OCI-LY7 (cell line): ENCODE results near the gene ANKRD63. TPM values are rescaled to one million over a fixed set of nuclear protein-coding genes. Genes with fewer than 3 reads are reported as not detected.

Experiments used
- BruUV-seq: library from RNA; stranded (reverse); fragments of 400-500 nt; replicated peaks from 2 replicates; lab custom pipeline; 2021; lab: Mats Ljungman, UMichigan
- CTCF ChIA-PET: fragments of 300-600 bp; sonication (Branson Sonifier 250); formaldehyde crosslinking; loops from one replicate; lab custom pipeline; 2022; ENCODE audit warnings: antibody characterized with exemption; ENCODE audit not compliant: unreplicated experiment; lab: Charles Lee
- POLR2A ChIA-PET: fragments of 300-600 bp; sonication (Branson Sonifier 250); formaldehyde crosslinking; loops from one replicate; lab custom pipeline; 2022; ENCODE audit warnings: antibody characterized with exemption; lab: Charles Lee
- DNase-seq: peaks from one replicate; pipeline ENCODE4 v3.0.0-alpha.2; 2015; ENCODE audit warnings: low spot score
- H2AFZ ChIP-seq: fragments of 200-600 bp; sonication (generic), shearing (Covaris generic); 2 replicates; pipeline ENCODE4 v1.6.1; 2014; ENCODE audit warnings: mild to moderate bottlenecking, antibody characterized with exemption, low read length, moderate library complexity
- H3K27ac ChIP-seq: fragments of 200-600 bp; sonication (generic); 2 replicates; pipeline ENCODE4 v1.5.1; 2014; ENCODE audit warnings: mixed run types, low read depth, mild to moderate bottlenecking, moderate library complexity, low read length, inconsistent platforms; ENCODE audit not compliant: poor library complexity, severe bottlenecking
- H3K36me3 ChIP-seq: fragments of 200-600 bp; sonication (generic); 2 replicates; pipeline ENCODE4 v1.6.1; 2014; ENCODE audit warnings: mild to moderate bottlenecking, antibody characterized with exemption, low read length, moderate library complexity, mixed read lengths; ENCODE audit not compliant: insufficient read depth
- H3K4me1 ChIP-seq: fragments of 200-600 bp; sonication (generic); 2 replicates; pipeline ENCODE4 v1.5.1; 2014; ENCODE audit warnings: mild to moderate bottlenecking, low read length; ENCODE audit not compliant: insufficient read depth, poor library complexity, severe bottlenecking
- H3K4me2 ChIP-seq: fragments of 200-600 bp; sonication (generic); 2 replicates; pipeline ENCODE4 v1.6.1; 2014; ENCODE audit warnings: mild to moderate bottlenecking, low read length
- H3K4me3 ChIP-seq: fragments of 200-600 bp; sonication (generic); 2 replicates; pipeline ENCODE4 v1.5.1; 2014; ENCODE audit warnings: mild to moderate bottlenecking, low read depth, low read length; ENCODE audit not compliant: poor library complexity, severe bottlenecking
- H3K79me2 ChIP-seq: fragments of 200-600 bp; sonication (generic); 2 replicates; pipeline ENCODE4 v1.6.1; 2016; ENCODE audit warnings: low read depth, mild to moderate bottlenecking, low read length, moderate library complexity, mixed read lengths; ENCODE audit not compliant: insufficient read depth
- H3K9me2 ChIP-seq: fragments of 200-600 bp; sonication (generic); 2 replicates; pipeline ENCODE4 v1.6.1; 2016; ENCODE audit warnings: mild to moderate bottlenecking, low read length, mixed read lengths; ENCODE audit not compliant: insufficient read depth
- H3K9me3 ChIP-seq: fragments of 200-600 bp; sonication (generic); 2 replicates; pipeline ENCODE4 v1.6.1; 2014; ENCODE audit warnings: mild to moderate bottlenecking, mixed run types, low read length, mixed read lengths
- H4K20me1 ChIP-seq: fragments of 200-600 bp; sonication (generic); 2 replicates; pipeline ENCODE4 v1.6.1; 2014; ENCODE audit warnings: mild to moderate bottlenecking, antibody characterized with exemption, low read length, moderate library complexity, mixed read lengths; ENCODE audit not compliant: insufficient read depth
- CTCF ChIP-seq: fragments of 200-600 bp; sonication (generic); conservative IDR thresholded peaks from 2 replicates; pipeline ENCODE4 v1.5.1; 2014; ENCODE audit warnings: mild to moderate bottlenecking, antibody characterized with exemption, low read length, moderate library complexity, mixed read lengths
- EZH2phosphoT487 ChIP-seq: fragments of 200-600 bp; sonication (generic); IDR thresholded peaks from 2 replicates; pipeline ENCODE4 v1.6.1; 2018; ENCODE audit warnings: low read depth, borderline replicate concordance, mild to moderate bottlenecking, mixed run types, antibody characterized with exemption, low read length, moderate library complexity, mixed read lengths
- intact Hi-C: fragments of 100-400 bp; cut with micrococcal nuclease; formaldehyde crosslinking; loops from one replicate; pipeline ENCODE4 v1.10.0; 2022; ENCODE audit not compliant: unreplicated experiment
- total RNA-seq, 2 experiments: library from RNA; depleted of rRNA in 1 of 2; stranded (reverse); fragments of >200 nt in 1 of 2; shearing (Covaris generic) in 1 of 2; gene quantifications; 2 replicates each; pipeline ENCODE4 v1.2.3, GENCODE V29; 2014 to 2022

Gene ANKRD63
- total RNA-seq, 2 experiments from 2014 or later = not detected

DNA sequence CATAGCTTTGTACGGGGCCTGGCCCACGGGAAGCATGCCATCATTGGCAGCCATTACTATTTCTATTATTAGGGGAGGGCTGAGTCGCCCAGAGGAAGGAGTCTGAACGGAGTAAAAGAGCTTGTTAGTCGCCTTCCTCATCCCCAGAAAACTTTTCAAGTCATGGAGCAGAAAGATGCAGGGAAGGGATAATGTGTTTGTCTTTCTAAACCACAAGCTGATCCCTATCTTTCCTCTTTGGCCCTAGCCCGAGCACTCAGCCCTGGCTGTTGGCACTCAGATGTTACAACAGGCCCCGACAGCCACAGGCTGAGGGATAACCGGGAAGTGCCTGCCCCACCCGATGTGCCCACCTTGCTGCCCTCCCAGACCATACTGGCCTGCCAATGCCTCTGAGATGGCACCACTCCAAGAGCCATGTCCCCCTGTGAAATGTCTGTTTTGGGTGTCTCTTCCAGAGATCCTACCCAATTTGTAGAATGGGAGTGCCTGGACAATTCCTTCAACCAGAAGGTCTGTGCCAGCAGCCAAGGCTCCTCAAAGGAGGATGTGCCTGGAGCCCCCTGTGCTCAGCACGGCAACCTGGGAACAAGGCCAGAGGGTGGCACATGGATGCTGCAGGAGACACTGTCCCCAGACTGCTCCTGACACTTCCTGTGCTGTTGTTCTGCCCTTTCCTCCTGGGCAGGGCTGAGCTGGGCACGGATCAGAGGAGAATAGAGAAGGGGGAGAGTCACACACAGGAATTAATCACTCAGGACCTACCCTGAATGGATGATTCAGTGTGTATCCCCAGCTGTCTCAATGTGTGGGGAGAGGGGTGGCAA, 33.2 kb downstream of the ANKRD63 start:
- no peak overlapping the region for H3K4me3 ChIP-seq
- ChIA-PET CTCF (no interaction called here), POLR2A (interaction anchor here (1.0 kb wide), 1 partner anchor 143 kb away, joined by 4 read pairs; no protein-coding TSS in a partner anchor)
- H4K20me1 ChIP-seq = no peaks in the 10 kb centered on the region
- no peak overlapping the region for H2AFZ ChIP-seq
- no peak for DNase-seq
- H3K4me2 ChIP-seq = no peak overlapping the region
- no peaks in the 10 kb centered on the region for H3K9me3 ChIP-seq
- no peak overlapping the region for H3K27ac ChIP-seq
- BruUV-seq = no TSS peak
- H3K9me2 ChIP-seq = no peaks in the 10 kb centered on the region
- intact Hi-C loops = no loop called here
- no peaks in the 10 kb centered on the region for H3K79me2 ChIP-seq
- TF ChIP-seq CTCF (no peak), EZH2phosphoT487 (no peak)
- no peaks in the 10 kb centered on the region for H3K4me1 ChIP-seq
- no peaks in the 10 kb centered on the region for H3K36me3 ChIP-seq

DNA sequence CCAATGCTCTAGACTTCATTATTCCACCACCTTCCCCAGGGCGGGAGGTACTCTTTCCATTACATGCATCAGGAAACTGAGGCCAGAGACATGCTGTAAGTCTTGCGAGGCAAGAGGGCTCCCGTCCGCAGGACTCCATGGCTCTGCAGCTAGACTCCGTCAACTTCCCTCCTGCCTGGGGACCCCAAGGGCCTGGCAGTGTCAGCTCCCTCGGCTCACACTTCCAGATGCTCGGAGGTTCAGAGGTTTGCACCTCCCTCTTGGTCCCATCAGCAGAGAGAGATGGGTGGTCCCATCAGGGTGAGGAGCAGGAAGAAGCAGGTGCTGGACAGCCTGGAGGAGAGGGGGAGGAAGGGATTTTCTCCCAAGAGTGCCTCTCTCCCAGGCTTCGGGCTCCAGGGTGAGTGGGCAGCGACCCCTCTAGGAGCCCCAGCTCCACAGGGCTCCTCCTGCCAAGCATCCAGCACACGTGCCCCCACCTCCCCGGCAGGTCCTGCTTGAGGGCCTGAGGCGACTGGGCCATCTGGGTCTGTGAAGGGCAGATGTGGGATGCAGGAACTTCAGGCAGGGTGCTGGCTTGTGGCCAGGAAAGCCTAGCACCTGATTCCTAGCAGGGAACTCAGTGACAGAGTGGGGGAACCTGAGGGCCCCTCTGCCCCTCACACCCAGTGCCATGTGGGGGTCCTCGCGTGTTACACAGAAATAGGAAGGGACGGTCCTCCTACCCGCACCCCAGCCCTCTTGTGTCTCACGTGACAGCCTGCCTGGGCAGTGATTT, 34.7 kb downstream of the ANKRD63 start:
- H3K27ac ChIP-seq = no peak overlapping the region
- CTCF ChIA-PET = no interaction called here
- no peaks in the 10 kb centered on the region for H3K9me2 ChIP-seq
- DNase-seq = no peak
- H3K4me2 ChIP-seq = no peak overlapping the region
- H3K79me2 ChIP-seq = no peaks in the 10 kb centered on the region
- intact Hi-C loops = no loop called here
- no peaks in the 10 kb centered on the region for H3K9me3 ChIP-seq
- H3K4me3 ChIP-seq = no peak overlapping the region
- POLR2A ChIA-PET = no interaction called here
- H3K36me3 ChIP-seq = no peaks in the 10 kb centered on the region
- H4K20me1 ChIP-seq = no peaks in the 10 kb centered on the region
- H2AFZ ChIP-seq = no peak overlapping the region
- no TSS peak for BruUV-seq
- H3K4me1 ChIP-seq = no peaks in the 10 kb centered on the region
- TF ChIP-seq CTCF = no peak
- no peak for TF ChIP-seq EZH2phosphoT487
